ENCODE measurements around the gene ZFP36. TPM values are rescaled to one million over a fixed set of nuclear protein-coding genes. Genes with fewer than 3 reads are reported as not detected.

Gene ZFP36
- total and polyA plus RNA-seq, 4 donors = 41.2 to 655 (median 172) TPM

DNA sequence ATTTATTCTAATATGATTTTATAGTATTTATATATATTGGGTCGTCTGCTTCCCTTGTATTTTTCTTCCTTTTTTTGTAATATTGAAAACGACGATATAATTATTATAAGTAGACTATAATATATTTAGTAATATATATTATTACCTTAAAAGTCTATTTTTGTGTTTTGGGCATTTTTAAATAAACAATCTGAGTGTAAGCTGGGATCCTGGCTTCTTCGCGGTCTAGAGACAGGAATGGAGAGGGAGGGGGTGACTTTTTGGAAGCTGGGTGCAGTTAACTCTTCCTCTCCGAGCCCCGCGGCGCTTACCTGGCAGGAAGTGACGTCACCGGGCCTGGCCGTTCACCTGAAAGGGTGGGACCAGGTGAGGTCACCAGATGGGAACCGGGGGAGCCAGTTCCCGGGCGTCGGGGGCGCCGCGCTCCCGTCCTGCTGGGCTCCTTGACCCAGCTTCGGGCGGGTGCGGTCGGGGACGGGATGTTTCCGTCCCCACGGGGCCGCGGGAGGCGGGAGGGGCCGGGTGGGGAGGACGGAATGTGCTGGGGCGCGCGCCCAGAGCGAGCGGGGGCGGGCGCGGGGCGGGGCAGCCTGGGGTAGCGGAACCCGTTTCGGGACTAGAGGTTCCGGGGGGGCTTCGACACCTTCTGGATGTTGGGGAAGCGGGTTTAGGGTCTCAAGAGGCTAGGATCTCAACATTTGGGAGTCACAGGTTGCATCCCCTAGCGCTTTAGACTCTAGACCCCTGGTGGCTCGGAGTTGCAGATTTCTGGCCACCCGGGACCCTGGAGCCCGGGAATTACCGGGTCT is 2.8 kb downstream of the ZFP36 start:
- H3K27ac ChIP-seq (ENCODE audit: low read depth in 1 of 2, low read length in 1 of 2) = peak overlapping the region; percentile 97 to 100
- H3K36me3 ChIP-seq (ENCODE audit: control insufficient read depth in 4 of 4, insufficient read depth in 4 of 4, low read length in 4 of 4) = peaks cover 0 to 14% (median 8%) of the 10 kb centered on the region in 4 donors
- no peaks in the 10 kb centered on the region for H3K27me3 ChIP-seq (ENCODE audit: control insufficient read depth in 3 of 3, insufficient read depth in 3 of 3, low read length in 2 of 3)
- DNase-seq = peak; percentile 77 to 89 (median 83)
- peaks cover 0 to 41% (median 9%) of the 10 kb centered on the region in 5 donors for H3K4me1 ChIP-seq (ENCODE audit: control insufficient read depth in 5 of 5, insufficient read depth in 5 of 5, low read length in 5 of 5)
- WGBS, 2 donors = 1% methylated on average over 36 to 52 of the region's 52 CpGs
- peak overlapping the region; percentile 69 to 92 for H3K9ac ChIP-seq (ENCODE audit: insufficient read depth in 1 of 2, low read length in 2 of 2)
- H3K4me3 ChIP-seq = peak overlapping the region; percentile 91
- ATAC-seq (ENCODE audit: insufficient read depth, low FRiP score) = peak; percentile 7
- TF ChIP-seq, protein P1, sequence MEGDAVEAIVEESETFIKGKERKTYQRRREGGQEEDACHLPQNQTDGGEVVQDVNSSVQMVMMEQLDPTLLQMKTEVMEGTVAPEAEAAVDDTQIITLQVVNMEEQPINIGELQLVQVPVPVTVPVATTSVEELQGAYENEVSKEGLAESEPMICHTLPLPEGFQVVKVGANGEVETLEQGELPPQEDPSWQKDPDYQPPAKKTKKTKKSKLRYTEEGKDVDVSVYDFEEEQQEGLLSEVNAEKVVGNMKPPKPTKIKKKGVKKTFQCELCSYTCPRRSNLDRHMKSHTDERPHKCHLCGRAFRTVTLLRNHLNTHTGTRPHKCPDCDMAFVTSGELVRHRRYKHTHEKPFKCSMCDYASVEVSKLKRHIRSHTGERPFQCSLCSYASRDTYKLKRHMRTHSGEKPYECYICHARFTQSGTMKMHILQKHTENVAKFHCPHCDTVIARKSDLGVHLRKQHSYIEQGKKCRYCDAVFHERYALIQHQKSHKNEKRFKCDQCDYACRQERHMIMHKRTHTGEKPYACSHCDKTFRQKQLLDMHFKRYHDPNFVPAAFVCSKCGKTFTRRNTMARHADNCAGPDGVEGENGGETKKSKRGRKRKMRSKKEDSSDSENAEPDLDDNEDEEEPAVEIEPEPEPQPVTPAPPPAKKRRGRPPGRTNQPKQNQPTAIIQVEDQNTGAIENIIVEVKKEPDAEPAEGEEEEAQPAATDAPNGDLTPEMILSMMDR (IDR thresholded peaks at IDR 0.05; ENCODE audit: control extremely low read depth, extremely low read depth) = no peak
- no peaks in the 10 kb centered on the region for H3K9me3 ChIP-seq (ENCODE audit: control insufficient read depth in 4 of 4, insufficient read depth in 3 of 4, low read length in 3 of 4)

DNA sequence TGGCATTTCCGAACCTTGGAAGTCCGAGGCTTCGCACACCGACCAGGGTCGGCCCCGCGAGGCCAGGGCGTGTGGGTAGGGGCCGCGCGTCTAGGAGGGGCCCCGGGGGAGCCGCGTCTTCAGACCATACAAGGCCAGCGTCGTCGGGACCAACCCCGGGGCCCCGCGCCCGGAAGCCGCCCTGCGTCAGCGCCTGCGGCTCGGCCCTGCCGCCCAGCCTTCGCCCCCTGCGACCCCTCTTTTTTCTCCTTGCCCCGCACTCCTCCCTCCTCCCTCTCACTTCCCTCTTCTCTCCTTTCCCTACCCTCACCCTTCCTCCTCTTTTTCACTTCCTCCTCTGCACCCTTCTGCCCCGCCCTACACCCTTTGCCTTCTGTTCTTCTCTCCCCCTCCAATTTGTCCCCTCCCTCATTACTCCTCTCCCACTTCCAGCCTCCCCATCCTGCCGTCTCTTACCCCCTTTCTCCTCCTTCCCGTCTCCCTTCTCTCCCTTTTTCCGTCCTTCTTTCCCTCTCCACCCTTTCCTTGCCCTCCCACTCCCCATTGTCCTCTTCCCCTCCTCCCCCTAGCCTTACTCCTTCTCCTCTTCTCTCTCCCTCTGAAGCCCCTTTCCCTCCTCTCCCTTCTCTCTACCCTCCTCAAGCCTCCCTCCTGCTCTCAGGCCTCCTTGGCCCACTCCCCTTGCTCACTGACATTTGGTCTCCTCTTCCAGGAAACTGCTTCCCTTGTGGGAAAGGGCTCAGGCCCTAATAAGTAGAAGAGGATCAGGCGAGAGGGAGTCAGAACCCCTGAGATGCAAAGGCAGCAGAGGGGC is 3.6 kb downstream of the ZFP36 start:
- H3K4me1 ChIP-seq (ENCODE audit: control insufficient read depth in 5 of 5, insufficient read depth in 5 of 5, low read length in 5 of 5) = peaks cover 0 to 49% (median 17%) of the 10 kb centered on the region in 5 donors
- H3K27ac ChIP-seq (ENCODE audit: low read depth in 1 of 2, low read length in 1 of 2) = peak overlapping the region; percentile 97 to 100
- DNase-seq = peak in 2 of 3 donors; percentile 79 to 80
- WGBS, 2 donors = 2 to 5% methylated on average over 17 to 35 of the region's 35 CpGs
- TF ChIP-seq, protein P1 (IDR thresholded peaks at IDR 0.05; ENCODE audit: control extremely low read depth, extremely low read depth) = no peak
- H3K36me3 ChIP-seq (ENCODE audit: control insufficient read depth in 4 of 4, insufficient read depth in 4 of 4, low read length in 4 of 4) = peaks cover 0 to 15% (median 8%) of the 10 kb centered on the region in 4 donors
- H3K27me3 ChIP-seq (ENCODE audit: control insufficient read depth in 3 of 3, insufficient read depth in 3 of 3, low read length in 2 of 3) = no peaks in the 10 kb centered on the region
- peak overlapping the region; percentile 69 to 92 for H3K9ac ChIP-seq (ENCODE audit: insufficient read depth in 1 of 2, low read length in 2 of 2)
- peak overlapping the region; percentile 9 for H3K4me3 ChIP-seq
- peak; percentile 1 for ATAC-seq (ENCODE audit: insufficient read depth, low FRiP score)
- H3K9me3 ChIP-seq (ENCODE audit: control insufficient read depth in 4 of 4, insufficient read depth in 3 of 4, low read length in 3 of 4) = no peaks in the 10 kb centered on the region

GRCh38 chr19:39410831-39411080 is 4.1 kb downstream of the ZFP36 start:
- peak overlapping the region; percentile 69 to 83 for H3K9ac ChIP-seq (ENCODE audit: insufficient read depth in 1 of 2, low read length in 2 of 2)
- TF ChIP-seq, protein P1 (IDR thresholded peaks at IDR 0.05; ENCODE audit: control extremely low read depth, extremely low read depth) = no peak
- H3K9me3 ChIP-seq (ENCODE audit: control insufficient read depth in 4 of 4, insufficient read depth in 3 of 4, low read length in 3 of 4) = no peaks in the 10 kb centered on the region
- DNase-seq = no peak
- H3K27me3 ChIP-seq (ENCODE audit: control insufficient read depth in 3 of 3, insufficient read depth in 3 of 3, low read length in 2 of 3) = no peaks in the 10 kb centered on the region
- H3K4me3 ChIP-seq = no peak overlapping the region
- no peak for ATAC-seq (ENCODE audit: insufficient read depth, low FRiP score)
- peaks cover 0 to 54% (median 18%) of the 10 kb centered on the region in 5 donors for H3K4me1 ChIP-seq (ENCODE audit: control insufficient read depth in 5 of 5, insufficient read depth in 5 of 5, low read length in 5 of 5)
- WGBS, 2 donors = 42 to 64% methylated on average over 1 of the region's 1 CpG
- peak overlapping the region; percentile 97 to 100 for H3K27ac ChIP-seq (ENCODE audit: low read depth in 1 of 2, low read length in 1 of 2)
- H3K36me3 ChIP-seq (ENCODE audit: control insufficient read depth in 4 of 4, insufficient read depth in 4 of 4, low read length in 4 of 4) = peaks cover 1 to 21% (median 8%) of the 10 kb centered on the region in 4 donors
